Caco-2 (cell line): Measurements from ENCODE around the gene ZRANB3. TPM values are rescaled to one million over a fixed set of nuclear protein-coding genes. Genes with fewer than 3 reads are reported as not detected.

ENCODE experiments used
- total RNA-seq: library from RNA; stranded (reverse); gene quantifications from 2 replicates; pipeline ENCODE4 v1.2.3, GENCODE V29; 2022

The ZRANB3 gene
- total RNA-seq, 1 experiment from 2014 or later: 17.0 TPM

Other genes starting within 250 kb of the ZRANB3 start
- 44.4 and 45.3 TPM in 2 replicates for gene R3HDM1, start 266 bp upstream of the ZRANB3 start, total RNA-seq
- 98.1 and 99.3 TPM in 2 replicates for gene UBXN4, start 210.6 kb upstream of the ZRANB3 start, total RNA-seq